Measurements from ENCODE around the gene NFATC1.

Gene NFATC1

GRCh38 chr18:79570266-79571201 lies 174.8 kb downstream of the NFATC1 start:
- H3K27ac ChIP-seq (replicated peaks; ENCODE audit: low read length) = no peak overlapping the region
- no peak overlapping the region for H2BK15ac ChIP-seq (ENCODE audit: low read length)

GRCh38 chr18:79571211-79572092 lies 175.7 kb downstream of the NFATC1 start:
- no CpG with 5 or more reads among the region's 38 CpGs for WGBS, 2 donors (ENCODE audit: extremely low coverage in 2 of 2, insufficient read length in 2 of 2, insufficient replicate concordance in 1 of 2)
- Histone ChIP-seq H3K36me3 (replicated peaks in 1 of 2; ENCODE audit: control insufficient read depth in 2 of 2, insufficient read depth in 2 of 2, low read length in 2 of 2) (no peaks in the 10 kb centered on the region), H3K18ac (ENCODE audit: low read length) (peak overlapping the region; percentile 25), H2BK5ac (ENCODE audit: low read length) (no peak overlapping the region), H4K91ac (ENCODE audit: low read depth, low read length, poor library complexity) (no peak overlapping the region), H3K4ac (ENCODE audit: low read length) (no peak overlapping the region), H3K14ac (ENCODE audit: low read length) (no peak overlapping the region), H2AK5ac (ENCODE audit: low read depth, low read length) (peak overlapping the region; percentile 10), H2BK12ac (ENCODE audit: low read length) (no peak overlapping the region), H2AFZ (ENCODE audit: low read length) (no peak overlapping the region), H3K79me1 (ENCODE audit: low read depth, low read length) (no peaks in the 10 kb centered on the region), H3K4me2 (ENCODE audit: insufficient read depth, low read length, poor library complexity, severe bottlenecking) (no peak overlapping the region), H3K23ac (ENCODE audit: low read depth, low read length, poor library complexity) (no peak overlapping the region), H2BK15ac (ENCODE audit: low read length) (no peak overlapping the region), H2BK120ac (ENCODE audit: low read depth, low read length) (no peak overlapping the region), H3K9me3 (replicated peaks in 1 of 2; ENCODE audit: control insufficient read depth in 2 of 2, insufficient read depth in 1 of 2, low read depth in 1 of 2, low read length in 2 of 2) (peaks cover 10 to 14% of the 10 kb centered on the region in 2 donors), H3K27me3 (ENCODE audit: control insufficient read depth in 3 of 3, insufficient read depth in 3 of 3, low read depth in 1 of 3, low read length in 3 of 3) (no peaks in the 10 kb centered on the region), H3K4me1 (ENCODE audit: control insufficient read depth in 2 of 2, insufficient read depth in 1 of 2, low read depth in 1 of 2, low read length in 2 of 2) (peaks cover 10 to 19% of the 10 kb centered on the region in 2 donors), H3K4me3 (ENCODE audit: low read length in 2 of 2) (peak overlapping the region in 1 of 2 donors; percentile 21), H3K9ac (ENCODE audit: low read depth, low read length, poor library complexity) (no peak overlapping the region), H4K8ac (ENCODE audit: low read depth, low read length) (no peak overlapping the region), H3K27ac (replicated peaks; ENCODE audit: low read length) (no peak overlapping the region)
- DNase-seq (ENCODE audit: low spot score) = no peak

More at GRCh38 chr18:79570266-79571201, 174.8 kb downstream of the NFATC1 start:
- Histone ChIP-seq H3K9ac (ENCODE audit: low read depth, low read length, poor library complexity) (no peak overlapping the region), H3K14ac (ENCODE audit: low read length) (no peak overlapping the region), H3K4me3 (ENCODE audit: low read length in 2 of 2) (no peak overlapping the region), H3K4ac (ENCODE audit: low read length) (no peak overlapping the region), H3K23ac (ENCODE audit: low read depth, low read length, poor library complexity) (no peak overlapping the region), H3K4me1 (ENCODE audit: control insufficient read depth in 2 of 2, insufficient read depth in 1 of 2, low read depth in 1 of 2, low read length in 2 of 2) (peaks cover 10 to 24% of the 10 kb centered on the region in 2 donors), H4K8ac (ENCODE audit: low read depth, low read length) (no peak overlapping the region), H2AK5ac (ENCODE audit: low read depth, low read length) (no peak overlapping the region), H3K18ac (ENCODE audit: low read length) (no peak overlapping the region), H2BK5ac (ENCODE audit: low read length) (no peak overlapping the region), H3K4me2 (ENCODE audit: insufficient read depth, low read length, poor library complexity, severe bottlenecking) (no peak overlapping the region), H3K36me3 (replicated peaks in 1 of 2; ENCODE audit: control insufficient read depth in 2 of 2, insufficient read depth in 2 of 2, low read length in 2 of 2) (no peaks in the 10 kb centered on the region), H4K91ac (ENCODE audit: low read depth, low read length, poor library complexity) (no peak overlapping the region), H3K27me3 (ENCODE audit: control insufficient read depth in 3 of 3, insufficient read depth in 3 of 3, low read depth in 1 of 3, low read length in 3 of 3) (no peaks in the 10 kb centered on the region), H2AFZ (ENCODE audit: low read length) (no peak overlapping the region), H3K9me3 (replicated peaks in 1 of 2; ENCODE audit: control insufficient read depth in 2 of 2, insufficient read depth in 1 of 2, low read depth in 1 of 2, low read length in 2 of 2) (peaks cover 10 to 14% of the 10 kb centered on the region in 2 donors), H3K79me1 (ENCODE audit: low read depth, low read length) (no peaks in the 10 kb centered on the region), H2BK12ac (ENCODE audit: low read length) (no peak overlapping the region), H2BK120ac (ENCODE audit: low read depth, low read length) (no peak overlapping the region)
- no CpG with 5 or more reads among the region's 26 CpGs for WGBS, 2 donors (ENCODE audit: extremely low coverage in 2 of 2, insufficient read length in 2 of 2, insufficient replicate concordance in 1 of 2)
- DNase-seq (ENCODE audit: low spot score) = no peak

GRCh38 chr18:79572093-79572780 lies 176.5 kb downstream of the NFATC1 start:
- H3K27me3 ChIP-seq (ENCODE audit: control insufficient read depth in 3 of 3, insufficient read depth in 3 of 3, low read depth in 1 of 3, low read length in 3 of 3) = no peaks in the 10 kb centered on the region
- H3K9ac ChIP-seq (ENCODE audit: low read depth, low read length, poor library complexity) = no peak overlapping the region
- peaks cover 10 to 14% of the 10 kb centered on the region in 2 donors for H3K9me3 ChIP-seq (replicated peaks in 1 of 2; ENCODE audit: control insufficient read depth in 2 of 2, insufficient read depth in 1 of 2, low read depth in 1 of 2, low read length in 2 of 2)
- H4K8ac ChIP-seq (ENCODE audit: low read depth, low read length) = no peak overlapping the region
- no peak overlapping the region for H3K27ac ChIP-seq (replicated peaks; ENCODE audit: low read length)
- DNase-seq (ENCODE audit: low spot score) = no peak
- H2AFZ ChIP-seq (ENCODE audit: low read length) = no peak overlapping the region
- H3K36me3 ChIP-seq (replicated peaks in 1 of 2; ENCODE audit: control insufficient read depth in 2 of 2, insufficient read depth in 2 of 2, low read length in 2 of 2) = no peaks in the 10 kb centered on the region
- H2BK120ac ChIP-seq (ENCODE audit: low read depth, low read length) = no peak overlapping the region
- no peak overlapping the region for H3K18ac ChIP-seq (ENCODE audit: low read length)
- H2BK12ac ChIP-seq (ENCODE audit: low read length) = no peak overlapping the region
- no CpG with 5 or more reads among the region's 18 CpGs for WGBS, 2 donors (ENCODE audit: extremely low coverage in 2 of 2, insufficient read length in 2 of 2, insufficient replicate concordance in 1 of 2)
- H3K23ac ChIP-seq (ENCODE audit: low read depth, low read length, poor library complexity) = no peak overlapping the region
- peak overlapping the region; percentile 10 for H2AK5ac ChIP-seq (ENCODE audit: low read depth, low read length)
- H4K91ac ChIP-seq (ENCODE audit: low read depth, low read length, poor library complexity) = no peak overlapping the region
- no peak overlapping the region for H3K4ac ChIP-seq (ENCODE audit: low read length)
- H3K4me2 ChIP-seq (ENCODE audit: insufficient read depth, low read length, poor library complexity, severe bottlenecking) = no peak overlapping the region
- no peak overlapping the region for H2BK15ac ChIP-seq (ENCODE audit: low read length)
- no peak overlapping the region for H2BK5ac ChIP-seq (ENCODE audit: low read length)
- H3K14ac ChIP-seq (ENCODE audit: low read length) = no peak overlapping the region
- no peaks in the 10 kb centered on the region for H3K79me1 ChIP-seq (ENCODE audit: low read depth, low read length)
- H3K4me1 ChIP-seq (ENCODE audit: control insufficient read depth in 2 of 2, insufficient read depth in 1 of 2, low read depth in 1 of 2, low read length in 2 of 2) = peaks cover 7 to 11% of the 10 kb centered on the region in 2 donors
- peak overlapping the region in 1 of 2 donors; percentile 21 for H3K4me3 ChIP-seq (ENCODE audit: low read length in 2 of 2)

Data from neuronal stem cell (in vitro differentiated cells).